Dedifferentiated amniotic fluid mesenchymal stem cell (primary cell): ENCODE results near the gene NLRP9.

Source experiments
- DNase-seq: peaks from one replicate; pipeline ENCODE4 v3.0.0-alpha.2; 2016; ENCODE audit errors: extremely low spot score

The NLRP9 gene

GRCh38 chr19:55673465-55673864, 64.7 kb downstream of the NLRP9 start:
- no peak for DNase-seq

GRCh38 chr19:55672418-55672817, 65.8 kb downstream of the NLRP9 start:
- no peak for DNase-seq

GRCh38 chr19:55671054-55671378, 67.2 kb downstream of the NLRP9 start:
- no peak for DNase-seq

- no peak for DNase-seq
Observed at GRCh38 chr19:55670280-55671053, 67.7 kb downstream of the NLRP9 start.

GRCh38 chr19:55669418-55670279, 68.6 kb downstream of the NLRP9 start:
- DNase-seq, result no peak

- no peak for DNase-seq
Observed at GRCh38 chr19:55668603-55669348, 69.4 kb downstream of the NLRP9 start.

GRCh38 chr19:55667958-55668357, 70.2 kb downstream of the NLRP9 start:
- DNase-seq, result no peak

- no peak for DNase-seq
Observed at GRCh38 chr19:55667511-55667910, 70.7 kb downstream of the NLRP9 start.

- no peak for DNase-seq
Observed at GRCh38 chr19:55667006-55667381, 71.2 kb downstream of the NLRP9 start.

- no peak for DNase-seq
Observed at GRCh38 chr19:55666343-55667005, 71.7 kb downstream of the NLRP9 start.

GRCh38 chr19:55663846-55664536, 74.2 kb downstream of the NLRP9 start:
- no peak for DNase-seq

- DNase-seq, result no peak
Observed at GRCh38 chr19:55661826-55662225, 76.4 kb downstream of the NLRP9 start.

GRCh38 chr19:55660991-55661390, 77.2 kb downstream of the NLRP9 start:
- DNase-seq, result no peak

- DNase-seq, result no peak
Observed at GRCh38 chr19:55660404-55660803, 77.8 kb downstream of the NLRP9 start.

- no peak for DNase-seq
Observed at GRCh38 chr19:55659822-55660221, 78.4 kb downstream of the NLRP9 start.

- DNase-seq, result no peak
Observed at GRCh38 chr19:55658846-55659459, 79.2 kb downstream of the NLRP9 start.
